ENCODE data around the gene SASH3.

- no peak for TF ChIP-seq EZH2 (IDR thresholded peaks at IDR 0.05; ENCODE audit: insufficient read depth, poor library complexity, severe bottlenecking)
- TF ChIP-seq EZH2phosphoT487 (IDR thresholded peaks at IDR 0.05; ENCODE audit: insufficient read depth, low read depth): no peak
These were observed 41.8 kb upstream of the SASH3 start for GRCh38 chrX:129737916-129738315.

All from GM23248 (cell line).